GM19099 (cell line): Measurements from ENCODE around the gene SLC24A4.

Experiments
- POLR2A ChIP-seq: IDR thresholded peaks from 3 replicates; pipeline ENCODE4 v1.6.1; 2011; ENCODE audit warnings: low read depth; ENCODE audit not compliant: insufficient read length; ENCODE audit errors: extremely low read depth

SLC24A4 gene

DNA sequence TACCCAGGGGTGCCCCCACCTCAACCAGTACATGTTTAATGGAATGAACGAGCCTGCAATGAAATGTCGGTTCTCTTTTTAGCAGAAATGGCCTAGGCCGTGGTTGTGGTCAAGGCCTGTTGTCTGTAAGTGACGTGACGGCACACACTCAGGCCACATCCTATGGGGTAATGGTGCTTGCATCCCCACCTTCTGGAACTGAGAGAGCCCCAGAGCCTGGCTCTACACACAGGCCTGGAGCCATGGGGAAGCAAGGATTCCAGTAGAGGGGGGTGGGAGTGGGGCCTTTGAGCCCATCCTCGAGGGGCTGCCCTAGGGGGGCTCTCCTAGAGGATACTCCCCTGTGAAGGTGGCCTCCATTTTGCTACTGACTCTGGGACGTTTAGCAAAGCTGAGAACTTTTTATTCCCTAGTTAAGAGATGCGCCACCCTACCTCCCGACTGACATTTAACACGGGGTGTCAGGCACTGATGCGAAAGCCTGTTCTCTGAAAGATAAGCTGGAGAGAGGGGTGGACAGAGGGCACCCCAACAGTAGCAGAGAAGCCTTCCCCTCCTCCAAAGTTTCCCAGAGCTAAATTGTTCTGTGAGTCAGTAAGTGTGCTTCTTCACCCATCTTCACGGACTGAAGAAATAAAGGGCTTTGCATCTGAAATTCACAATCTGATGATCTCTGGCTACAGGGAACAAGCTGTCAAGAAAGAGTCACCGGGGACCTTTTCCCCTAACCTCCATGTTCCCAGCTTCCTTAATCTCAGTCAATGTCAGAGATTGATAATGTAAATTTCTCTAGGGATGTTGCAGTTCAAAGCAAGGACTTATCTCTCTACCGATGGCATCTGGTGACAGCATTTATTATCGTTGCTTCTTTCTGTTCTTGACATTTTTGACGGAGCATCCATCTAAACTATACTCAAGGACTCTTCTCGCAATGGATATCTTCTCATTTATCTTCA, 197.4 kb downstream of the SLC24A4 start:
- TF ChIP-seq POLR2A = no peak

DNA sequence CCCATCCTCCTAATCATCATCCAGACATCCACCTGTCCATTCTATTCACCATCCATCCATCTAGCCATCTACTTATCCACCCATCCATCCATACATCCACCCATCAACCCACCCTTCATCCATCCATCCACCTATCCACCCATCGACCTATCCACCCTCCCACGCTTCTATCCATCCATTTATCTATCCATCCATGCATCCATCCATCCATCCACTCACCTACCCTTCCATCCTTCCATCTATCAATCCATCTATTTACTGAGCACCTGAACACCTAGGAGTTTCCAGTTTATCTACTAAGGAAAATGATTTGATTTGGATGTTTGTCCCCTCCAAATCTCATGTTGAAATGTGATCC, 198.1 kb downstream of the SLC24A4 start:
- no peak for TF ChIP-seq POLR2A

DNA sequence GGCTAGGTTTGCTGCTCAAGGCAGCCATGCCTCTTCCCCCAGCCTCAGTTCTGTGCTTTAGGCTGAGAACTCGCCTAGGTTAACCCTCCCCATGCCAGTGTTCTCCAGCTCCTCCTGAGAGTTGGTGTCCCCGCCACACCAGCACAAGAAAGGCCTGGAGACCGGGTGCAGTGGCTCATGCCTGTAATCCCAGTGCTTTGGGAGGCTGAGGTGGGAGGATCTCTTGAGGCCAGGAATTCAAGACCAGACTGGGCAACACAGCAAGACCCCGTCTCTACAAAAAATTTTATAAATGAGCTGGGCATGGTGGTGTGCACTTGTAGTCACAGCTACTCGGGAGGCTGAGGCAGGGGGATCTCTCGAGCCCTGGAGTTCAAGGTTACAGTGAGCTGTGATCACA, 200.8 kb downstream of the SLC24A4 start:
- TF ChIP-seq POLR2A = no peak

DNA sequence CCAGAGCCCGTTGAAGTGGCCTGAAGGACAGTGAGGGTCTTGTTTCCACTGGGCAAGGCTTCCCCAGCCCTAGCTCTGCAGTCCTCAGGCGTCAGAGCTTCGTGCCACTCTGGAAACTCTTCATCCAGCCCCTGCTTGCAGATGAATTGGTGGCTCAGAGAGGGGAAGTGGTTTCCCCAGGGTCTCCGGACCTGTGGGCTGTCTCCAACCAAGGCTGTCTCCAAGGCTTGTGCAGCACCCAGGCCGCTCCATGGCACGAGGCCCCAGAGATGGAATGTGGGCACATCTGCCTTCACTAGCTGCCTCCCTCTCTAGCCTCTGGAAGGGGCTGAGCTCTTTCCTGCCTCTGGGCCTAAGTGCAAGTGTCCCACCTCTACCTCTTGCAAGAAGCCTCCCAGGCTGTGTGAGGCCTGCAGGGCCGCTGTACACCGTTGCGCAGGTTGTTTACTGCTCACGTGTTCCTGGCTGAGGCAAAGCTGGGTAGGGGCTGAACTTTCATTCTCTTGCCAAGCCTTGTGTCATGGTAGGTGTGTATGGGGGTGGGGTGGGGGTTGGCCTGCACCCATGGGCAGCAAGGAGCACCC, 201.7 kb downstream of the SLC24A4 start:
- no peak for TF ChIP-seq POLR2A

DNA sequence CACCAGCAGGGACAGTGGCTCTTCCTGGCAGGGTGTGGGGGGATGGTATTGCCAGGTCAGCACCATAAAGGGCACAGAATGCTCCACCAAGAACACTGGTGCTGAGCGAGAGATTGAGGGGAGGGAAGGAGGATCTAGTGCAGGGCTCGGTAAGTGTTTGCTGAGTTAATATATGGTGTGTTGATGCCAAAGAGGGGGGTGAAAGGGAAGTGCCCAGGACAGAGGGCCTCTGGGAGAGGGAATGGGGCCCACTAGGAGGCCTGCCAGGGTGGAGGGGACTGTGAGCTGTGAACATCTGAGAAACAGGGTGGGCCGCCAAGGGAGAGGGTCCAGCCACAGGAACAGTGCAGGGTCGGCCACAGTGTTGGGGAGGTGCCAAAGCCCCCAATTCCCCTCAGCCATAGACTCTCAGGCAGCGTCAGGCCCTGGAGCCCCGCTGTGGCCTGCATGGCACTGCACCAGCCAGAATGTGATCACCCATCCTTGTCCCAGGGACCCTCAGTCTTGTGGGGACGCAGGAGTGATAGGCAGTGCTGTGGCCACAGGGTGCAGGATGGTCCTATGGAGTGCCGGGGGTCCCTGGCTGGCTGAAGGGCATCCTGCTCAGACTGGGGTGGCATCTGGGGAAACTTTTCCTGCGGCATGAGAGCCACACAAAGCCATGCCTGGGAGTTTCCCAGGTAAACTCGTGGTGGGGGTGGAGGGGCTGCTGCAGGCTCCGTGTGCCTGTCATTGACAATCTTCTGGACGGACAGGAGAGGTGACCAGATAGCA, 202.5 kb downstream of the SLC24A4 start:
- no peak for TF ChIP-seq POLR2A

DNA sequence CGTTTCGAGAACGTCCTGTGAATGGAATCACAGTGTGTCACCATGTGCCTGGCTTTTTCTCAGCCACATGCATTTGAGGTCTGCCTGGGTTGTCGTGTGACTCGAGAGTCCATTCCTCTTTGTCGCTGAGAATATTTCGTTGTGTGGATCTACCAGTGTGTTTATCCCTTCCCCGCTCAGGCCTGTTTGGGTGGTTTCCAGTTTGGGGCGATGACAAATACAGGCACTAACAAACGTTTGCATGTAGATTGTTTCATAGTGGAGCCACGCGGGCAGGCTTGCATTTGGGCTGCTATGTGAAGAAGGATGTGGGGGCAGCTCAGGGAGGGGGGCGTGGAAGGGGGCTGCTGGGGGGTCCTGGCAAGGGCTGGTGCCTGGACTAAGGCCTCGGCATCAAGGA, 204.8 kb downstream of the SLC24A4 start:
- TF ChIP-seq POLR2A = no peak

DNA sequence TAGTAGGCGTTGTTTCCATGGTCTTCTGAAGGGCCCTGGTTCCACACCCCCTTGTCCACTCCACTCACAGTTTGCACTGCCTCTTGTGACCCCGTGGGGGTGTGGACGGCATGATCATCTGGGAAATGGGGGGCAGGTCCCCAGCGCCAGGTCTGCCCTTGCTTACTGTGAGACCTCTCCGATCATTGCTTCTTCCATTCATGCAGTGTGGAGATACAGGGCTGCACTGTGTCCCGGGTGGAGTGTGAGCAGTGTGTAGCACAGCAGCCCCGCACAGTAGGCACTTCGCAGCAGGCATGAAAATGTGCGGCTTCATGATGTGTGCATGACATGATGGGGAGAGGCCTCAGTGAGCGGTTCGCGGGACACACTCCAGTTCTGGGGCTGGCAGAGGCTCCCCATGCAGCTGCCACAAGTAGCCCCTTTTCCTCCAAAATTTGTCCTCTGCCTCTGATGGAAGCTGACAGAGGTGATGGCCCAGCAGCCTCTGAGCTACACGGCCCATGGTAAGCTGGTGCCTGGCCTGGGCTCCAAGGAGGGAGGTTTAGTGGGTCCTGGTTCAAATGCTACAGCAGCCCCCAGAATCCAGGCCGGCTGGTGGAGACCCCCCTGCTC, 205.6 kb downstream of the SLC24A4 start:
- TF ChIP-seq POLR2A = no peak

DNA sequence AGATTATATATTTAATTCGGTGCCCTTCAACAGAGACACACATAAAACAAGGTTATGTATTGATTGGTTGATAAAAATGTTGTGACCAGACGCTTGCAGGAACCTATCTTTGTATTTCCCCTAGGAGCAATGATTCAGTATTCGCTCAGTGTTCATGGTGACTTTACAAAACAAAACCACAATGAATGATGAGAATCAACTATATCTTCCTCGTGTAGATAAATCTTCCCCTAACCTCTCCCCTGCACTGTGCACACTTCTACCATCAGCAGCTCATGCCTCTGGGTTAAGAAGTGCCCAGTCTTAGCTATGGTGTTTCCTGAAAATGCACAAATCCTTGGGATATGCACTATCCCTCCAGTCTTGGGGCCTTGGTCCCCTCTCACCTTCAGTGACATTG, 206.9 kb downstream of the SLC24A4 start:
- TF ChIP-seq POLR2A = no peak

DNA sequence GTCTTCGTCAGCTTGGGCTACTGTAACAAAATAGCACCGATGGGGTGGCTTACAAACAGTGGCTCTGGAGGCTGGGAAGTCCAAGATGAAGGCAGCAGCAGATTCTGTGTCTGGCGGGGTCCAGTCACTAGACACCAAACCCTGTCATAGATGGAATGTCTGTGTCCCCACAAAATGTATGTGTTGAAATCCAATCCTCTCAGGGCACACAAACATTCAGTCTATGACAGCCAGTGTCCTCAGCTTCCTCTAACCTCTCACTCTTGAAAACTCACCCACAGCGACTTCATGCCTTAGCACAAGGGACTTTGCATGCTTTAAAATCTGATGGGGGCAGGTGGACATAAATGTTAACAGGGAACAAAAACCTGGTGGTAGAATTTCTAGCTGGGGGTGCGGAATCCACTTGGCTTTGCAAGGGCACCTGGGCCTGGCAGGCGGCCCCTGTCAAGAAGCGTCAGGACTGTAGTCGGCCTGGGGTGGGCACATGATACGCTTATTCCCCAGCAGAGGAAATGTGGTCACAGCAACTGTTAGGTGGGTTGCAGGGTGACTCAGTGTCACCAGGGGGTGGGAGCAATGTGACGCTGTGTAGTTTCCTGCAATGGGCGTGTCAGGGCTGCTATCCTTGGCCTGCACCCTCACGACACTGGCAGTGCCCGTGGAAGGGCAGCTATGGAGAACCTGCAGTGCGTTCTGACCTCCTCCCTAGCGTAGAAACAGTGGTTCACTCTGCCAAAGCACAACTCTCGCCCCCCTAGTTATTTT, 208.3 kb downstream of the SLC24A4 start:
- no peak for TF ChIP-seq POLR2A

DNA sequence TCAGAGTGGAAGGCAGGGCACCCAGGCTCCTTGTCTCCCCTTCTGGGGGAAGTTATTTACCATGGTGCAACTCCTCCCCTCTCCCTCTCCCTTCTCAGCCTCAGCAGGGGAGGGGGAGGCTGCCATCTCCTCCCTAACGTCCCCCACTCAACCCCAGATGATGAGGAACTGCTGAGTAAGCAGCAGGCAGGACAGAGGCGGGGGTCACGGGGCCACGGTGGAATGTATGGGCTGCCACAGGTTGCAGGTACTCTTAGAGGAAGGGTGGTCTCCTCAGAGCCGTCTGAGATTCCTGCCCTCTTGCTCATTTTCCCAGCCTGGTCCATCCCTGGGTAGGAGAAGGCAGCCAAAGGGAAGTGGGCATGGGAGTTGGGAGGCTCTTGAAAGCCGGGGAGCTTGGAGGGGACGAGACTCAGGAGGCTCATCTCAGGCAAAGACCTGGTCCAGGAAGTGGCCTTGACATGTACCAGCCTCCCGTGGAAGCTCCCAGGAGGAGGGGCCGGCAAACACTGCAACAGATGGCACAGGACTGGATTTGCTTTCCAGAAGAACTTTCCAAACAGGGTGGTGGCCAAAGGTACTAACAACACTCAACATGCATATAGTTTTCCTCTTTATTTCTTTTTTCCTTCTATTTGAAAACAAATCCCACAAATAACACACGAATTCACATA, 209.7 kb downstream of the SLC24A4 start:
- no peak for TF ChIP-seq POLR2A

DNA sequence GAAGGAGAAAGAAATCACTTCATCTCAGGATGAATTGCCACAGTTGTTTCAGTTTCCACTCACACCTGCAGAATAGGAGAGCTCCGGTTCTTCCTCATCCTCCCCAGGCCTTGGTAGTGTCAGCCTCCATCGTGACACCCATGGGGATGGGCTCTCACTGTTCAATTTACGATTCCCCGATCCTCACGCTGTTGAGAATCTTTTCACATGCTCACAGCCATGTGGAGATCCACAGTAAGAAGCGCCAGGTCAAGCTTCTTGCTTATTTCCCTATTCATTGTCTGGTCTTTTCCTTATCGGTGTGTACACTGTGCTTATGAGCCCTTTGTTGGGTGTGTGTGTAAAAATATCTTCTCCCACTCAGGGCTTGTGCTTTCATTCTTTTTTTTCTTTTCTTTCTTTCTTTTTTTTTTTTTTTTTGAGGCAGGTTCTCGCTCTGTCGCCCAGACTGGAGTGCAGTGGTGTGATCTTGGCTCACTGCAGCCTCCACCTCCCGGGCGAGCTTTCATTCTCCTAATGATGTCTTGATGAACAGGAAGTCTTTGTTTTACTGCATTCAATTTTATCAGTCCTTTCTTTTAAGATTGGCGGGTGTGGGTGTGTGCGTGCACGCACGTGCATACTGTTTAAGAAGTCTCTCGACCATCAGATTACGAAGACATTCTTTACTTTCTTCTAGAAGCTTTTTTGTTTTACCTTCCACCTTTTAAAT, 212.1 kb downstream of the SLC24A4 start:
- no peak for TF ChIP-seq POLR2A

DNA sequence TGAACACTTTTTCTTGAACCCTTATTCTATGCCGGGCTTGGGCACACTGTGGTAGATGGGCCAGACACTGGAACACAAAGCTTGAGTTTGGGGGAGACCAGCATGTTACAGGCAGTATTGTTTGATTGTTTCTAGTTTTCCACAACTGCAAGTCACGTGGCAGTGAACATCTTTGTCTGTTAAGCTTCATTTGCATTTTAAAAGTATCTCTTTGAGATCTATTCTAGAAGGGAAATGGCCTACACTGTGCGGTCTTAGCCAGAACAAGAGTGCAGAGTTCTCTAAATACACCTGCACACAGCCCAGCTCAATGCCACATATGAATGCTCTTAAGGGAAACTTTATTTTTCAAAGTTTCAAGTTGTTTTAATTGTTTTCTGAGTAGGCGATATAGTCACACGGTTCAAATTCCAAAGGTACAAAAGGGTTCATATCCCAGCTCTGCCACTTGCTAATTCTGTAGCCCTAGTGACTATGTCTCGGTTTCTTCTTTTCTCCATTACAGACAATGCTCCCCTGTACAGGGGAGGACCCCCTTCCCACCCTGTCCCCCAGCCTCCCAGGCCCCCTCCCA, 215.5 kb downstream of the SLC24A4 start:
- TF ChIP-seq POLR2A = no peak

DNA sequence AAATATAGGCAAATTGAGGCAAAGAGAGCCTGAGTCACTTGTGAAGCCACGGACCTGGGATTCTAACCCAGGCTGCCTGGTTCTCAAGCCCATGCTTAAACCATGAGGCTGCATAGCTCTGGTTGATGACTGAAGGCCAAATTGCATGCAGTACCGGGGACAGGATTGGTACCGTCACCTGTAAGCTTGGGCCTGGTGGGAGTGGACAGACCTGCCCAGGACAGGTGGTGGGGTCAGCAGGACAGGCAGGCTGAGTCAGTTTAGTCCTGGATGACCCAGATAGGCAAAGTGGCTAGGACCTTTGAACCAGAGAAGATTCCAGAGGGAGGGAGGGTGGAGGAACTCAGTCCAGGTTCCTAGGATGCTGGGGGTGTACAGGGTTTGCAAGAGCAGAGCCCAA, 216.5 kb downstream of the SLC24A4 start:
- no peak for TF ChIP-seq POLR2A
